Gastroesophageal sphincter (tissue), 3 donors: ENCODE data around the gene MYL6.

Experiments
- CTCF ChIP-seq, 4 experiments: fragments of 200-600 bp in 2 of 4; fragments of 450-650 bp in 2 of 4; sonication (generic) in 1 of 4; IDR thresholded peaks; one replicate each; pipeline ENCODE4 v1.5.1; 2017 to 2019; ENCODE audit warnings: antibody characterized with exemption in 4 of 4, mild to moderate bottlenecking in 2 of 4, moderate library complexity in 2 of 4
- EP300 ChIP-seq: sonication (generic); formaldehyde crosslinking; IDR thresholded peaks from one replicate; pipeline ENCODE4 v1.6.1; 2017; ENCODE audit warnings: antibody characterized with exemption, mild to moderate bottlenecking
- POLR2A ChIP-seq, 2 donors: fragments of 450-650 bp; IDR thresholded peaks; one replicate each; pipeline ENCODE4 v1.6.1; 2017; ENCODE audit warnings: antibody characterized with exemption in 2 of 2, mild to moderate bottlenecking in 2 of 2, moderate library complexity in 1 of 2
- POLR2AphosphoS5 ChIP-seq: sonication (generic); formaldehyde crosslinking; IDR thresholded peaks from one replicate; pipeline ENCODE4 v1.6.1; 2017; ENCODE audit warnings: antibody characterized with exemption

- TF ChIP-seq CTCF (IDR thresholded peaks at IDR 0.05) (peak; percentile 29 to 77 (median 69)), EP300 (no peak), POLR2AphosphoS5 (no peak), POLR2A (IDR thresholded peaks at IDR 0.05) (no peak)
Observed at GRCh38 chr12:56206452-56207166, 48.5 kb downstream of the MYL6 start.
